Neural progenitor cell (in vitro differentiated cells): ENCODE results near the gene S1PR4.

ENCODE experiments used
- CTCF ChIP-seq: fragments of 200-600 bp; sonication (generic); IDR thresholded peaks from 2 replicates; pipeline ENCODE4 v1.5.1; 2017; ENCODE audit warnings: antibody characterized with exemption, mild to moderate bottlenecking
- EZH2 ChIP-seq: fragments of 200-600 bp; sonication (generic); IDR thresholded peaks from 2 replicates; pipeline ENCODE4 v1.6.1; 2017; ENCODE audit warnings: antibody characterized with exemption, mild to moderate bottlenecking, moderate library complexity

- TF ChIP-seq CTCF (no peak), EZH2 (no peak)
Observed at GRCh38 chr19:3163943-3164342, 14.6 kb upstream of the S1PR4 start.
